Anterior cingulate cortex (tissue), 58 donors: ENCODE data around the gene SCUBE2.

Experiments
- DNase-seq, 58 donors: peaks; one replicate each; lab custom pipeline; 2025; lab: John Stamatoyannopoulos, UW

Gene SCUBE2

GRCh38 chr11:9076046-9076445, 15.4 kb downstream of the SCUBE2 start:
- no peak for DNase-seq

- peak in 4 of 58 donors; percentile 11 to 30 (median 16) for DNase-seq
Measured at GRCh38 chr11:9075556-9075955, 15.8 kb downstream of the SCUBE2 start.

- DNase-seq = no peak
Measured at GRCh38 chr11:9074338-9075029, 16.9 kb downstream of the SCUBE2 start.

- no peak for DNase-seq
Measured at GRCh38 chr11:9073466-9074225, 17.8 kb downstream of the SCUBE2 start.

GRCh38 chr11:9072626-9073176, 18.7 kb downstream of the SCUBE2 start:
- DNase-seq = no peak

GRCh38 chr11:9071692-9072091, 19.7 kb downstream of the SCUBE2 start:
- no peak for DNase-seq

DNA sequence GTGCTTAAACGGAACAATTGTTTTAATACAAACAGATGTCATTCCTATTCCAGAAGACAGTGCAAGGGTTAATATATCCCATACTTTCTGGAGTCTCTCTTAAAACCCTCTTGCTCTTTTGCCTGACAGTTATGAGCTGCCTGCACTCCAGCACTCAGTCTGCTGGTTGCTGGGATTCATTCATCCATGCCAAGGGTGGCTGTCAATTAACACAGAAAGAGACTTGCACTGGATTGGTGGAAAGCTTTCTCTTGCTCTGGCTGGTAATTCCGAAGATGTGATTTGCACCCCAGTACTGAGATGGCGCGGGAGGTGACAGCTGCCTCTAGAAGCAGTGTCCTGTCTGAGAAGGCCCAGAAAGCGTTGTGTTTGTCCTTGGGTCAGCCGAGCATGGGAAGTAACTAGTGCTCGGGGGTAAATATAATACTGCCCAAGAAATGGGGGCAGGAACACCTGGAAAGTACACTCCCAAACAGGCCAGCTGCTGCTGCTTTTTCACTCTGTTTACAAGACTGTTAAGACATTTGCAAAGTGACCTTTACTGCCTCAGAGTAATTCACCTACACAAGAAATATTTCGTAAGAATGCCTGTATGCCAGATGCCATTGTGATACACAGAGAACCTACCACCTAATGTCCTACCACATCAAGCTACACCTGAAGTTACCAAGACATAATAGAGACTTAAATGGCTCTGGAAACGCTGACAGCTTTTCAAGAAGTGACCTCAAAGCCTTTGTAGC, 20.5 kb downstream of the SCUBE2 start:
- no peak for DNase-seq

DNA sequence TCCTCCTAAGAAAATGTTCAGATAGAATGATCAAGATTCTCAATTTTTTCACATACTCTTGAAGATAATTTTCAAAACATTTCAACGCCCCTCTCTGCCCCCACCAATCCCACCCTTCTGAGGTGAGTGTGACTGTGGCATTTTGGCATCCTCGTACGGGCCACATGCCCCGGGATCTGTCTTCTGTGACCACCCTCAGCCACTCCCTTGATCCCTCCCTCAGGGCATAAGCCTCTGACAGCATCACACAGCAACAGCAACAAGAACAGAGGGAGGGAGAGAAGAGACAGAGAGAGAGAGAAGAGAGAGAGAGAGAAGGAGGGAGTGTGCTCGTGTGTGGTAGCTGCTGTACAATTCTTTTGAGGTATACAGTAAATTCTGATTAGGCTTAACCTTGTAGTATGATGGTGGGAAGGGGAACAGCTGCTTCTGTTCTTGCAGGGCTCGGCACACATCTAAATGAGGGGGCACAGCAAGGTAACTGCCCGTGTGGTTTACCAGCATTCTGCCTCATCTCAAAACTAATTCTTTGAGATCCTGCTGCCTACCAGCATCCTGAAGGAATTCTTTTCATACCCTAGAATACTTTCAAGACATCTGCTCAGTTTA, 21.4 kb downstream of the SCUBE2 start:
- DNase-seq = no peak

- DNase-seq = no peak
Measured at GRCh38 chr11:9069256-9069655, 22.1 kb downstream of the SCUBE2 start.

GRCh38 chr11:9066433-9066925, 24.9 kb downstream of the SCUBE2 start:
- peak in 15 of 58 donors; percentile 7 to 46 (median 19) for DNase-seq

DNA sequence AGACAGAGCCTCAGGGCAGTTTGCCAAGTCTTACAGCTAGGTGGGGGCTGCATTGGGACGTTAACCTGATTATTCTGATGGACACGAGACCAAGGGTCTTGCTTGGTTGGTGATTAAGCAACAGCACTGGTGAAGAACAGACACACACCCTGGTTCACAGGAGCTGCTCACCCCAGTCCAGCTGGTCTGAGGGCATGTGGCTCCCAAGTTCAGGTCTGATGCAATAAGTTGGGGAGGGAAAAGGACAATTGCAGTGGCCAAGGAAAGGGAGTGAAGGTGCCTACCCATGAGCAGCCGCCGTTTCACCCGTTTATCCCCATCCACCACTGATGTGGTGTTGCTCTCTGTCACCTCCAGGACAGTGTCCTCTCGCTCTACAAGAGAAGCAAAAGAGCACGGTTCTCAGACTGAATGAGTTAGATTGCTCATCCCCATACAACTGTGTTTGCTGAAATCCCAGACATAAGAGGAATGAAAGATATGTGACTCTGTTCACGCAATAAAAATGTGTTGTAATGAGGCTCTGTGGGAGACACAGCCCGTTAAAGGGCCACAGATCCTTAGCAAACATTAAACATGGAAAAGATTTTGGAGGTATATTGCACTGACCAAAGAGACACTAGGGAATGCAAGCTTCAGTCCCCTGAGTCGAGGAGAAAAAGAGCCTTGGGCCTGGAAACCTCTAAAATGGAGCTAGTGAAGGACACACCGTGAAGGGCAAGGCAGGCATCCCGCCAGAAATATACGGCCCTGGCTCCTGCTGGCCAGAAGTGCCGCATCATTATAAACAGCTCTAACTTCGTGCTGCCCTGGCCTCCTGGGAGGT, 25.6 kb downstream of the SCUBE2 start:
- no peak for DNase-seq

GRCh38 chr11:9061807-9062206, 29.6 kb downstream of the SCUBE2 start:
- DNase-seq = no peak

- no peak for DNase-seq
Measured at GRCh38 chr11:9060700-9061111, 30.7 kb downstream of the SCUBE2 start.

- no peak for DNase-seq
Measured at GRCh38 chr11:9059406-9059805, 32.0 kb downstream of the SCUBE2 start.

GRCh38 chr11:9057888-9058287, 33.5 kb downstream of the SCUBE2 start:
- DNase-seq = no peak

- DNase-seq = no peak
Measured at GRCh38 chr11:9057007-9057406, 34.4 kb downstream of the SCUBE2 start.

- DNase-seq = no peak
Measured at GRCh38 chr11:9056467-9056866, 34.9 kb downstream of the SCUBE2 start.

- peak in 1 of 58 donors; percentile 7 for DNase-seq
Measured at GRCh38 chr11:9053316-9054035, 37.9 kb downstream of the SCUBE2 start.

GRCh38 chr11:9052316-9052715, 39.1 kb downstream of the SCUBE2 start:
- no peak for DNase-seq
